ENCODE data around the gene CREB5. TPM values are rescaled to one million over a fixed set of nuclear protein-coding genes. Genes with fewer than 3 reads are reported as not detected.

The CREB5 gene
- total RNA-seq, 1 donor from 2014 or later, result 52.7 TPM

DNA sequence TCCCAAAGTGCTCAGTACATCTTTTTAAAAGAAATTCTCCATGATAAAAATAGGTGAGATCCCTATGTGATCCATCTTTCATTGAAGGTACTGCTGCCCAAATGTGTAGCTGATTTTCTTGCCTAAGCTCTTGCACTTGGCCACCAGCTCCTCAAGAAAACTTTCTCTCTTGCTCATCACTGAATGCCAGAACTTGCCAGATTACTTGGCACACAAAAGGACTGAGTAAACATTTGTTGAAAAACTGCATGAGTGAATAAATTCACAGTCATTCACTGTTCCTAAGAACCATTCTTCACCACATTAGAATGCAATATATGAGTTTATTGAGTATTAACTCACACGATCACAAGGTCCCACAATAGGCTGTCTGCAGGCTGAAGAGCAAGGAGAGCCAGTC is 445.9 kb downstream of the CREB5 start:
- DNase-seq, result no peak

DNA sequence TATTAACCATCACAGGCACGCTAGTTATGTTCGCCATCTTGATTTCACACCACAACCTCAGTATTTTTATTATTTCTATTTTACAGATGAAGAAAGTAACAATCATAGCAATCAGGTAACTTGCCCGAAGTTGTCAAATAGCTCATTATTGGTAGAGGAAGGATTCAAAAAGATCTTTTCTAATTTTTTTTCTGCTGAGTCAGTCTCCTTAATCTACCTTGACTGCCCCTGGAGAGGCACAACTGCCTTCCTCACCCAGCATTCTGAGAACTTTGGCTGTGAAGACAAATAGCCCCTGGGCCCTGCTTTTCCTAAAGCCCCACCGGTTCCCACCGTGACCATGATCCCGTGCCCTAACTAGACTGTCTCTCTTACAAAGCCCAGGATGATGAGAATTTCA is 446.6 kb downstream of the CREB5 start:
- DNase-seq, result no peak

DNA sequence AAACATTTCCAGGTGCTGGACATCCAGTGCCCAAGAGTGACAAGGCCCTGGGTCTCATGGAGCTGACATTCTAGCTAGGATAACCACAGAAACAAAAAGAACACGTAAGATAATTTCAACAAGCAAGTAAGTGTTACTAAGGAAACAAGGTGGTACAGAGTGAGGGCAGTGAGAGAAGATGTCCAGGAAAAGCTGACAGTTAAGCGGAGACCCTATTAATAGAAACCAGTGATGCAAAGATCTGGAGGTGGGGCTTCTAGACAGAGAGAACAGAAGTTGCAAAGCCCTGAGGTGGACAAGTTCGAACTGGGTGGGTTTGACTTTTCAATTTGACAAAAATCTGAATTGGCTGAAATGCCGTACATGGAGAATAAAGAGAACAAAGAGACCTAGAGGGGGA is 449.5 kb downstream of the CREB5 start:
- DNase-seq, result no peak

DNA sequence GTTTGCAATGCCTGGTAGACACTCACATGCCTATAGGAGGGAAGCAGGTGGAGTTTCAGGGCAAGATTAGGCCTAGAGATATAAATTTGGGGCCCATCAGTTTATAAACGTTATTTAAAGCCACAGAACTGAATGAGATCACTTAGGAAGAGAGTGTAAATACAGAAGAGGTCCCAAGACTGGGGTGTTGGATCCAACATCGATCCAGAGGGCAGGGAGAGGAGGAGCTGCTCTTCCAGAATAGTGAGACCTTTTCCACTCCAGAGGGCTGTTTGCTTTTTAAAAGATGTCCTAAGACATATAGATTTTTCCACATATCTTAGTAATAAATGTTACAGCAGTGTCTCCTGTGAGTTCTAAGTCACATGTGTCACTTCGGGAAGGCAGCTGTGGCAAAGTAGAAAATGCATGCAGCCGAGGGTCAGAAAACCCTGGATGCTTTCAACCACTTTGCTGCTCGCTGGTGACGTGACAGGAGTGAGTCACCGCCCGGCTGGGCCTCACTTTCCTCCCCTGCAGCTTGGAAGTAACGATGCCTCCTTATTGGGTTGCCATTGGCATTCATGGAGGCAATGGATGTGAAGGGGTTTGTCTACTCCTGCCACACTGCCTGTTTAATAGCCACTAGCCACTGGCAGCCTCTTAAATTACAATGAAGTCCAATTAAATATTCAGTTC is 450.4 kb downstream of the CREB5 start:
- DNase-seq, result no peak

DNA sequence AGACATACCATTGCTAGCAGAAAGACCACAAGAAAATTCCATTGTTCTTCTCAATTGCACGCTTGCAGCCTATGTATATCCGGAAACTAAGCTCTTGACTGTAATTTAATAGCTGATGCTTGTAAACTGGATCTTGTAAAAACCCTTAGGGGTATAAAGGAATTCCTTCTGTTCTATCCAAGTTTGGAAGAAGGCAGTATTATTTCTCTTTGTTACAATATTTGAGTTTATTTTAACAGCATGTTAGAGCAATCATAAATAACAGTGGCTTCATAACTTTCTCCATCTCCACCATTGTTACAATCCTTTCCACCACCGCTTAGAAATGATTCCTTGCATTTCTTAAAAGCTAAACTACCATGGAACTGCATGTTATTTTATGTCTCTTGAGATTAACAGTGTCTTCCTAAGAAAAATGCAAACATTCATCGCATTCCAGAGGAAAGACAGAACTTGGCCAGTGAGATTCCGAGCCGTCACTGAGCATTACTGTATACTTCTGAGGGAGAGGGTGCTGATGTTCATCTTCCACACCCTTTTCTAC is 453.4 kb downstream of the CREB5 start:
- DNase-seq, result peak; percentile 94

DNA sequence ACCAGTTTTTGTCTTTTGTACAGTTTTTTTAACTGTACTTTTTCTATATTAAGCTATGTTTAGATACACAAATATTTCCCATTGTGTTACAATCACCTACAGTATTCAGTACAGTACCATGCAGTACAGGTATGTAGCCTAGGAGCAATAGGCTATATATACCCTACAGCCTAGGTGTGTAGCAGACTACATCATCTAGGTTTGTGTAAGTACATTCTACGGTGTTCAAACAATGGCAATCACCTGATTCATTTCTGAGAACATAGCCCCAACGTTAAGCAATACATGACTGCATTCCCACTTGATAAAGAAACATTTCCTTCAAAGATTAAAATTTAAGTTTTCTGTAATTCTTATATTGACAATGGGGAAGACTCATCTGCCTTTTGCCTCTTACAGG is 456.4 kb downstream of the CREB5 start:
- no peak for DNase-seq

DNA sequence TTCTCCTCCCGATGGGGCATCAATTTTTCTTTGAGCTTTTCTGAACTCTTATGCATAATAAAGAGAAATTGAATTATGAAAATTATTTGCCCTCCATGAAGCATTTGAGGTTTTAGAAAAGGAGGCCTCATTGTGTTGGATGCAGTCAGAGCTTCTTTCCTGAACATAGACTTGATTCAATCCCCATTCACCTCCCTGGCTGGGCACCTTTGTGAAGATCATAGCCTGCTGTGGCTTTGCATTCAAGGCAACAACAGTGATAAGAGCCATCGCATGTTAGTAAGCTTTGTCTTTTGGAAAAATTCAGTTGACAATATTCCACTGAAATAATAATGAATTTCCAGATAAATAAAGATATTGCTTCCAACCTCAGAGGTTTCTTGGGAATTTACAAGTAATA is 458.8 kb downstream of the CREB5 start:
- no peak for DNase-seq

DNA sequence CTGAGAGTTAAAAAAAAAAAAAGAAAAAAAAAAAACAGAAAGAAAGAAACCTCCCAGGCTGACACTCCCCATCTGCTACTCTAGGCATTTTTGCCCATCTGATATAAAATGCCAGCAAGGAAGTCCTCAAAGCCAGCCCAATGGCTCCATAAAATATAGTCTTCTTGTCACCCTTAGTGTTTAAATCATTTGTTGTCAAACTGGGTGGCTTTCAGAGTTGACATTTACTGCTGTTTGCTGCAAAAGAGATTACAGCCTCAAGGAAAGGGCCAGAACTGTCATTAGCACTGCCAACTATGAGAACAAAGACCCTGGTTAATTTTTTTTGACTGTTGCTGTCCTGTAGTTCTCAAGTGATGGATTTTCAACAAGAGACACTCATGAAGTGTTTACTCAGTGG is 459.3 kb downstream of the CREB5 start:
- no peak for DNase-seq

DNA sequence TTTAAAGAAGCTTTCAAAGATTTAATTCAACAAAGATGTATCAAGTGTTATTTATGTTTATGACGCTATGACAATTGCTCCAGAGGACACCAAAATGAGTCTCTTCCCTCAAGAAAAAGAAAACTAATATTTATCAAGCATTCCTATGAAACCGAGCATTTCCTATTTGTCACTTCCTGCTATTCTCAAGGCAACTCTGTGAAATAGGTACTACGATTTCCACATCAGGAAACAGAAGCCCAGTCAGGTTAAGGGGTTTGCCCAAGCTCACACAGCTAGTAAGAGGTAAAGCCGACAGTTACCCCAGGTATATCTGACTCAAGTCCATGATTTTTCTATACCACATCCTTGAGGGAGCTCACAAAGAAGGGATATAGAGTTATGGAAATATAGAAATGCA is 459.9 kb downstream of the CREB5 start:
- no peak for DNase-seq

DNA sequence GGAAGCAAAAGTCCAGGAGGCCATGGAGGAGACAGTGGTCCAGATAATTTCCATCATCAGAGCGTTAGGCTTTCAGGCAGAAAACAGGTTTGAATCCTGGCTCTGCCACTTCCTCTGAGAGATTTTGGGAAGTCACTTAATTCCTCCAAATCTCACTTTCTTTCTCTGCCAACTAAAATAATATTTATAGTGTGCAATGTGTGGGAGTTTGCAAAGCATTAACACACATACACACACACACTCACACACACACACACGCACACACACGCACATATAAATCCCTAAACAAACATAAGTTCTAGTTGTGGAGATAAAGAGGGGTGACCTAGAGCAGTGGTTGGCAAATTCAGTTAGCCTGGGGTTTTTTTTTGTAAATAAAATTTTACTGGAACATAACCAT is 461.0 kb downstream of the CREB5 start:
- no peak for DNase-seq

DNA sequence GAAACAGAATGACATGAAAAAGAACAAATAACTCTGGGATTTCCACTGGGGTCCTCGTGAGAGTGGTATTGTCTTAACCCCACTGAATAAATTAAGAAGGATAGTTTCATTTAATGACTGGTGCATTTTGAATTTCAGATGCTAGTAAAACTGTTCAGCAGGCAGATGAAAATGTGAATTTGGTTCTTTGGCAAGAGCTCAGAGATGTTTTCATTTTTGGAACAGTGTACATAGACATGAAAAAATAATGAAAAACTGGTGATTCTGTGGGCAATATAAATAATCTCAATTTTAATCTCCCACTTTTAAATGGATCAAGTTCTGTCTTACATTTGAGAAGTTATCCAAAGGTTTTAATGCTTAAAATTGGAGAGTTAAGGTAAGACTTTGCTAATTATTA is 461.7 kb downstream of the CREB5 start:
- DNase-seq, result peak; percentile 60

Other genes with a start within 250 kb of the CREB5 start
- gene JAZF1, start 231.7 kb upstream of the CREB5 start, total RNA-seq, result 22.1 TPM